GM23338 (cell line): Measurements from ENCODE around the gene TMEM163. TPM values are rescaled to one million over a fixed set of nuclear protein-coding genes. Genes with fewer than 3 reads are reported as not detected.

Experiments used
- ATAC-seq: fragments of 200-7000 bp; cut with Tn5 transposase; 3 replicates; pipeline ENCODE4 v1.9.1; 2020
- DNase-seq: peaks from one replicate; pipeline ENCODE4 v3.0.0-alpha.2; 2015; ENCODE audit warnings: low spot score
- H2AFZ ChIP-seq: fragments of 200-600 bp; sonication (generic); 2 replicates; pipeline ENCODE4 v1.8.0; 2016; ENCODE audit warnings: antibody characterized with exemption, mild to moderate bottlenecking, moderate library complexity
- H3F3A ChIP-seq: fragments of 200-600 bp; sonication (generic); replicated peaks from 2 replicates; pipeline ENCODE4 v1.8.0; 2017; ENCODE audit warnings: antibody characterized with exemption, mixed run types, low read depth
- H3K27ac ChIP-seq: fragments of 200-600 bp; sonication (generic); 2 replicates; pipeline ENCODE4 v1.6.1; 2016; ENCODE audit warnings: low read depth
- H3K27me3 ChIP-seq: fragments of 200-600 bp; sonication (generic); 2 replicates; pipeline ENCODE4 v1.8.0; 2016; ENCODE audit warnings: mild to moderate bottlenecking, mixed run types, moderate library complexity; ENCODE audit not compliant: insufficient read depth
- H3K36me3 ChIP-seq: fragments of 200-600 bp; sonication (generic); 2 replicates; pipeline ENCODE4 v1.8.0; 2016; ENCODE audit warnings: mild to moderate bottlenecking; ENCODE audit not compliant: insufficient read depth
- H3K4me1 ChIP-seq: fragments of 200-600 bp; sonication (generic); 2 replicates; pipeline ENCODE4 v1.8.0; 2016; ENCODE audit warnings: mild to moderate bottlenecking, moderate library complexity; ENCODE audit not compliant: insufficient read depth
- H3K4me2 ChIP-seq: fragments of 200-600 bp; sonication (generic); 2 replicates; pipeline ENCODE4 v1.7.1; 2017; ENCODE audit warnings: mixed run types
- H3K4me3 ChIP-seq: fragments of 200-600 bp; sonication (generic); 2 replicates; pipeline ENCODE4 v1.6.1; 2016; ENCODE audit warnings: mixed run types
- H3K79me2 ChIP-seq: fragments of 200-600 bp; sonication (generic); replicated peaks from 2 replicates; pipeline ENCODE4 v1.8.0; 2017; ENCODE audit warnings: mild to moderate bottlenecking; ENCODE audit not compliant: insufficient read depth
- H3K9me2 ChIP-seq: fragments of 200-600 bp; sonication (generic); 2 replicates; pipeline ENCODE4 v1.8.0; 2017; ENCODE audit not compliant: insufficient read depth
- H4K20me1 ChIP-seq: fragments of 200-600 bp; sonication (generic); replicated peaks from 2 replicates; pipeline ENCODE4 v1.8.0; 2017; ENCODE audit warnings: mild to moderate bottlenecking; ENCODE audit not compliant: insufficient read depth
- H3K27ac Mint-ChIP-seq: 2 replicates; pipeline ENCODE4 v1.8.0; 2020; ENCODE audit warnings: inconsistent platforms, mild to moderate bottlenecking, moderate library complexity, mixed read lengths
- H3K27me3 Mint-ChIP-seq: 3 replicates; pipeline ENCODE4 v1.8.0; 2022; ENCODE audit warnings: low read depth, mild to moderate bottlenecking, moderate library complexity, mixed read lengths, inconsistent platforms; ENCODE audit not compliant: insufficient read depth, poor library complexity
- H3K36me3 Mint-ChIP-seq: 3 replicates; pipeline ENCODE4 v1.8.0; 2021; ENCODE audit warnings: low read depth, mild to moderate bottlenecking, inconsistent platforms, moderate library complexity, mixed read lengths
- H3K4me1 Mint-ChIP-seq: 3 replicates; pipeline ENCODE4 v1.8.0; 2020; ENCODE audit warnings: mild to moderate bottlenecking, inconsistent platforms, mixed read lengths
- H3K4me3 Mint-ChIP-seq: 3 replicates; pipeline ENCODE4 v1.8.0; 2021; ENCODE audit warnings: moderate library complexity, mild to moderate bottlenecking, inconsistent platforms, mixed read lengths
- H3K9me3 Mint-ChIP-seq: 3 replicates; pipeline ENCODE4 v1.8.0; 2020; ENCODE audit warnings: moderate library complexity, mild to moderate bottlenecking, inconsistent platforms, mixed read lengths
- CREB1 ChIP-seq: fragments of 250-450 bp; sonication (Bioruptor Pico); IDR thresholded peaks from 2 replicates; pipeline ENCODE4 v1.5.0; 2020; ENCODE audit warnings: low read depth, mild to moderate bottlenecking, moderate library complexity
- EZH2 ChIP-seq: fragments of 200-600 bp; sonication (generic); IDR thresholded peaks from one replicate; pipeline ENCODE4 v1.8.0; 2017; ENCODE audit warnings: antibody characterized with exemption, mild to moderate bottlenecking, low read depth; ENCODE audit not compliant: unreplicated experiment
- EZH2phosphoT487 ChIP-seq: fragments of 200-600 bp; sonication (generic); IDR thresholded peaks from one replicate; pipeline ENCODE4 v1.8.1; 2018; ENCODE audit warnings: antibody characterized with exemption; ENCODE audit not compliant: unreplicated experiment
- JUNB ChIP-seq: IDR thresholded peaks from one replicate; pipeline ENCODE4 v1.6.1; 2016; ENCODE audit warnings: antibody characterized with exemption; ENCODE audit not compliant: unreplicated experiment
- NANOG ChIP-seq: IDR thresholded peaks from 2 replicates; pipeline ENCODE4 v1.6.1; 2016; ENCODE audit warnings: antibody characterized with exemption, borderline replicate concordance
- POLR2AphosphoS5 ChIP-seq: IDR thresholded peaks from 2 replicates; pipeline ENCODE4 v1.6.1; 2016; ENCODE audit warnings: antibody characterized with exemption, low read depth
- STAT1 ChIP-seq: IDR thresholded peaks from one replicate; pipeline ENCODE4 v1.6.1; 2016; ENCODE audit warnings: antibody characterized with exemption; ENCODE audit not compliant: unreplicated experiment
- ZNF114 ChIP-seq: fragments of 250-450 bp; sonication (Bioruptor Pico); IDR thresholded peaks from 2 replicates; pipeline ENCODE4 v1.5.0; 2020; ENCODE audit warnings: mild to moderate bottlenecking, moderate library complexity
- ZNF331 ChIP-seq: fragments of 250-450 bp; sonication (Bioruptor Pico); IDR thresholded peaks from 2 replicates; pipeline ENCODE4 v1.5.0; 2020; ENCODE audit warnings: low read depth, mild to moderate bottlenecking, moderate library complexity
- polyA plus RNA-seq: library from polyadenylated mRNA; unstranded; fragments of >200 nt; fragmentation: Nextera tagmentation; extraction: Ambion mirVana; gene quantifications from 2 replicates; pipeline ENCODE4 v1.2.1, GENCODE V29; 2016
- total RNA-seq: library from RNA; depleted of rRNA; stranded (reverse); fragments of >200 nt; shearing (Covaris generic); gene quantifications from 2 replicates; pipeline ENCODE4 v1.2.3, GENCODE V29; 2014
- TF ChIP-seq, protein P1 (sequence below): IDR thresholded peaks from 2 replicates; pipeline ENCODE4 v1.6.1; 2016; ENCODE audit warnings: antibody characterized with exemption
- TF ChIP-seq, protein P2 (sequence below): IDR thresholded peaks from one replicate; pipeline ENCODE4 v1.6.1; 2018; ENCODE audit warnings: antibody characterized with exemption; ENCODE audit not compliant: unreplicated experiment
- TF ChIP-seq, protein P3 (sequence below), 2 experiments: fragments of 200-600 bp in 1 of 2; sonication (generic) in 1 of 2; conservative IDR thresholded peaks; 2 replicates each; pipeline versions ENCODE4 v1.5.1 to v1.6.1; 2016 to 2017; ENCODE audit warnings: antibody characterized with exemption in 2 of 2, low read depth in 2 of 2, mild to moderate bottlenecking in 2 of 2, moderate library complexity in 1 of 2

TMEM163 gene
- total and polyA plus RNA-seq, 2 experiments from 2014 or later, result 1.1 to 1.8 TPM

DNA sequence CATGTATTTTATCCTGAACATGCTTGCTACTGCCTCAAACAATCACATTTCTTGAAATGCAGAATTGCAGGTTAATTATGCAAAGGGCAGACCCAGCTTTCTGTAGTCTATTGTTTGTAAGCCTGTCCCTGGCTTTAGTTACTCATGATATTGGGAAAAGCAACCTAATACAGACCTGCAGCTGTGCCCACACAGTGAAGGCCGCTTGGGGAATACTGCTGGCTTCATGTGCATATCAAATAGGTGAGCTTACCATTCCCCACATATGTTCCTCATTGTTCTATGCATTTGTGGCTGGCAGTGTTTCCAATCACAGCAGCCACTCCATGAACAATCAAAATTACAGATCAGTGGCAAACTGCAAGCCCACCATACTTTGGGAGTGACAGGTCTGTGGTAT, 186.3 kb downstream of the TMEM163 start (continued):
- TF ChIP-seq, protein P1, sequence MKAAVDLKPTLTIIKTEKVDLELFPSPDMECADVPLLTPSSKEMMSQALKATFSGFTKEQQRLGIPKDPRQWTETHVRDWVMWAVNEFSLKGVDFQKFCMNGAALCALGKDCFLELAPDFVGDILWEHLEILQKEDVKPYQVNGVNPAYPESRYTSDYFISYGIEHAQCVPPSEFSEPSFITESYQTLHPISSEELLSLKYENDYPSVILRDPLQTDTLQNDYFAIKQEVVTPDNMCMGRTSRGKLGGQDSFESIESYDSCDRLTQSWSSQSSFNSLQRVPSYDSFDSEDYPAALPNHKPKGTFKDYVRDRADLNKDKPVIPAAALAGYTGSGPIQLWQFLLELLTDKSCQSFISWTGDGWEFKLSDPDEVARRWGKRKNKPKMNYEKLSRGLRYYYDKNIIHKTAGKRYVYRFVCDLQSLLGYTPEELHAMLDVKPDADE, result no peak
- TF ChIP-seq EZH2phosphoT487 (no peak), EZH2 (no peak), STAT1 (no peak), JUNB (no peak), ZNF331 (CRISPR knock-in tag) (no peak)

DNA sequence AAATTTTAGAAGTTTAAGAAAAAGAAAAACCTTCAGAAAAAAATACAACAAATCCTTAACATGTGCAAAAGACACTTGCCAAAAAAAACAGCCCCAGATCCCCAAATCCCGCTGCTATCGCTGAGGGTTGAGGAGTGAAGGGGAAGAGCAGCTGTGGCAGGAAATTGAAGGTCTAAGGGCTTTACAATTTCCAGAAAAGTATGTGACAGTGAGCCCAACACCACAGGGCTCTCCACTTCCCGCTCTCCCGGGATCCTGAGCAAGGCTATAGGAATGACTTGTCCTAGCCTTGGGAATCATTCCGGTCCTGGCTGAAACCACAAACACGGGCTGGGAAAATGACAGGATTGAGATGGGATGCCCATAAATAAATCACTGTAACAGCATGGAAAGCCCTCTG, 191.4 kb downstream of the TMEM163 start:
- DNase-seq (no peak), ATAC-seq (no peak)
- H3K27ac ChIP-seq, result no peak overlapping the region
- no peak overlapping the region for H2AFZ ChIP-seq
- H3K9me2 ChIP-seq, result peaks cover 8% of the 10 kb centered on the region; the same call in 1 of the 2 replicates
- Mint-ChIP-seq H3K27me3 (peaks cover 4% of the 10 kb centered on the region), H3K36me3 (peaks cover 3% of the 10 kb centered on the region; the same call in 1 of the 3 replicates), H3K4me1 (peaks cover 29% of the 10 kb centered on the region), H3K27ac (no peak overlapping the region), H3K4me3 (no peak overlapping the region), H3K9me3 (peaks cover 8% of the 10 kb centered on the region; the same call in 1 of the 3 replicates)
- no peak overlapping the region for H3K4me2 ChIP-seq
- peaks cover 14% of the 10 kb centered on the region for H3K4me1 ChIP-seq
- H3K79me2 ChIP-seq, result no peaks in the 10 kb centered on the region
- no peaks in the 10 kb centered on the region for H3K27me3 ChIP-seq
- H4K20me1 ChIP-seq, result no peaks in the 10 kb centered on the region
- no peak overlapping the region for H3K4me3 ChIP-seq
- no peaks in the 10 kb centered on the region for H3K36me3 ChIP-seq
- no peaks in the 10 kb centered on the region for H3F3A ChIP-seq
- no peak for TF ChIP-seq CREB1 (CRISPR knock-in tag)
- TF ChIP-seq, protein P1, result no peak
- TF ChIP-seq POLR2AphosphoS5, result no peak
- no peak for TF ChIP-seq ZNF114
- TF ChIP-seq ZNF331 (CRISPR knock-in tag), result no peak
- TF ChIP-seq, protein P2, sequence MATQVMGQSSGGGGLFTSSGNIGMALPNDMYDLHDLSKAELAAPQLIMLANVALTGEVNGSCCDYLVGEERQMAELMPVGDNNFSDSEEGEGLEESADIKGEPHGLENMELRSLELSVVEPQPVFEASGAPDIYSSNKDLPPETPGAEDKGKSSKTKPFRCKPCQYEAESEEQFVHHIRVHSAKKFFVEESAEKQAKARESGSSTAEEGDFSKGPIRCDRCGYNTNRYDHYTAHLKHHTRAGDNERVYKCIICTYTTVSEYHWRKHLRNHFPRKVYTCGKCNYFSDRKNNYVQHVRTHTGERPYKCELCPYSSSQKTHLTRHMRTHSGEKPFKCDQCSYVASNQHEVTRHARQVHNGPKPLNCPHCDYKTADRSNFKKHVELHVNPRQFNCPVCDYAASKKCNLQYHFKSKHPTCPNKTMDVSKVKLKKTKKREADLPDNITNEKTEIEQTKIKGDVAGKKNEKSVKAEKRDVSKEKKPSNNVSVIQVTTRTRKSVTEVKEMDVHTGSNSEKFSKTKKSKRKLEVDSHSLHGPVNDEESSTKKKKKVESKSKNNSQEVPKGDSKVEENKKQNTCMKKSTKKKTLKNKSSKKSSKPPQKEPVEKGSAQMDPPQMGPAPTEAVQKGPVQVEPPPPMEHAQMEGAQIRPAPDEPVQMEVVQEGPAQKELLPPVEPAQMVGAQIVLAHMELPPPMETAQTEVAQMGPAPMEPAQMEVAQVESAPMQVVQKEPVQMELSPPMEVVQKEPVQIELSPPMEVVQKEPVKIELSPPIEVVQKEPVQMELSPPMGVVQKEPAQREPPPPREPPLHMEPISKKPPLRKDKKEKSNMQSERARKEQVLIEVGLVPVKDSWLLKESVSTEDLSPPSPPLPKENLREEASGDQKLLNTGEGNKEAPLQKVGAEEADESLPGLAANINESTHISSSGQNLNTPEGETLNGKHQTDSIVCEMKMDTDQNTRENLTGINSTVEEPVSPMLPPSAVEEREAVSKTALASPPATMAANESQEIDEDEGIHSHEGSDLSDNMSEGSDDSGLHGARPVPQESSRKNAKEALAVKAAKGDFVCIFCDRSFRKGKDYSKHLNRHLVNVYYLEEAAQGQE, result no peak
- TF ChIP-seq NANOG, result no peak
- no peak for TF ChIP-seq EZH2
- TF ChIP-seq STAT1, result no peak
- TF ChIP-seq, protein P3, sequence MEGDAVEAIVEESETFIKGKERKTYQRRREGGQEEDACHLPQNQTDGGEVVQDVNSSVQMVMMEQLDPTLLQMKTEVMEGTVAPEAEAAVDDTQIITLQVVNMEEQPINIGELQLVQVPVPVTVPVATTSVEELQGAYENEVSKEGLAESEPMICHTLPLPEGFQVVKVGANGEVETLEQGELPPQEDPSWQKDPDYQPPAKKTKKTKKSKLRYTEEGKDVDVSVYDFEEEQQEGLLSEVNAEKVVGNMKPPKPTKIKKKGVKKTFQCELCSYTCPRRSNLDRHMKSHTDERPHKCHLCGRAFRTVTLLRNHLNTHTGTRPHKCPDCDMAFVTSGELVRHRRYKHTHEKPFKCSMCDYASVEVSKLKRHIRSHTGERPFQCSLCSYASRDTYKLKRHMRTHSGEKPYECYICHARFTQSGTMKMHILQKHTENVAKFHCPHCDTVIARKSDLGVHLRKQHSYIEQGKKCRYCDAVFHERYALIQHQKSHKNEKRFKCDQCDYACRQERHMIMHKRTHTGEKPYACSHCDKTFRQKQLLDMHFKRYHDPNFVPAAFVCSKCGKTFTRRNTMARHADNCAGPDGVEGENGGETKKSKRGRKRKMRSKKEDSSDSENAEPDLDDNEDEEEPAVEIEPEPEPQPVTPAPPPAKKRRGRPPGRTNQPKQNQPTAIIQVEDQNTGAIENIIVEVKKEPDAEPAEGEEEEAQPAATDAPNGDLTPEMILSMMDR (conservative IDR thresholded peaks at IDR 0.05; ENCODE audit: low read depth in 2 of 2), result no peak
- no peak for TF ChIP-seq JUNB
